Fibroblast of pulmonary artery (primary cell): ENCODE data around the gene ARMC5.

Source experiments
- DNase-seq: peaks from one replicate; pipeline ENCODE4 v3.0.0-alpha.2; 2010; ENCODE audit warnings: low read depth
- H3K4me3 ChIP-seq: replicated peaks from 2 replicates; pipeline ENCODE4 v1.5.1; 2011; ENCODE audit warnings: low read depth, mild to moderate bottlenecking, control low read depth, low read length, moderate library complexity
- CTCF ChIP-seq: IDR thresholded peaks from 2 replicates; pipeline ENCODE4 v1.5.1; 2011; ENCODE audit warnings: mild to moderate bottlenecking, control low read depth, low read length, inconsistent platforms; ENCODE audit errors: missing control alignments

ARMC5 gene

GRCh38 chr16:31464781-31465260 is 5.5 kb downstream of the ARMC5 start:
- TF ChIP-seq CTCF, result no peak
- H3K4me3 ChIP-seq, result no peak overlapping the region
- no peak for DNase-seq

- no peak overlapping the region for H3K4me3 ChIP-seq
- no peak for DNase-seq
- TF ChIP-seq CTCF, result no peak
Observed at GRCh38 chr16:31465788-31466370, 6.6 kb downstream of the ARMC5 start.

GRCh38 chr16:31466381-31466841 is 7.1 kb downstream of the ARMC5 start:
- H3K4me3 ChIP-seq, result no peak overlapping the region
- no peak for DNase-seq
- no peak for TF ChIP-seq CTCF

GRCh38 chr16:31467151-31467773 is 8.0 kb downstream of the ARMC5 start:
- no peak for TF ChIP-seq CTCF
- H3K4me3 ChIP-seq, result no peak overlapping the region
- peak; percentile 45 for DNase-seq

GRCh38 chr16:31467858-31468257 is 8.6 kb downstream of the ARMC5 start:
- no peak for TF ChIP-seq CTCF
- DNase-seq, result no peak
- H3K4me3 ChIP-seq, result no peak overlapping the region

- no peak for TF ChIP-seq CTCF
- no peak for DNase-seq
- H3K4me3 ChIP-seq, result no peak overlapping the region
Observed at GRCh38 chr16:31470615-31471014, 11.3 kb downstream of the ARMC5 start.
